Measurements from ENCODE around the gene GARIN5A. TPM values are rescaled to one million over a fixed set of nuclear protein-coding genes. Genes with fewer than 3 reads are reported as not detected.
"Not testable (repeated sequence)": the region's sequence is repeated elsewhere in the genome, so short reads cannot be mapped to it uniquely, and the experiment has no call there.

The GARIN5A gene
- total RNA-seq, 8 experiments from 2014 or later: 0.46 to 6.9 (median 1.9) TPM

- no peak overlapping the region for H3K27ac ChIP-seq
- H3K4me3 ChIP-seq: no peak overlapping the region
- in situ Hi-C loops (cut with MboI; ENCODE audit: low pct_unique_long_range_greater_than_20kb in 2 of 9, low sequenced_read_pairs in 9 of 9, unreplicated experiment in 9 of 9): no loop called here
- WGBS, 10 experiments: 40 to 100% (median 73%) methylated on average over 1 to 6 of the region's 19 CpGs; no CpG with 5 or more reads in 5 of the 10 experiments
- H3K4me1 ChIP-seq (replicated peaks in 1 of 2): peaks cover 5 to 9% of the 10 kb centered on the region in 2 donors
- ATAC-seq (replicated peaks in 6 of 8): no peak
These were observed 2.5 kb upstream of the GARIN5A start for GRCh38 chr19:50478901-50479715.

DNA sequence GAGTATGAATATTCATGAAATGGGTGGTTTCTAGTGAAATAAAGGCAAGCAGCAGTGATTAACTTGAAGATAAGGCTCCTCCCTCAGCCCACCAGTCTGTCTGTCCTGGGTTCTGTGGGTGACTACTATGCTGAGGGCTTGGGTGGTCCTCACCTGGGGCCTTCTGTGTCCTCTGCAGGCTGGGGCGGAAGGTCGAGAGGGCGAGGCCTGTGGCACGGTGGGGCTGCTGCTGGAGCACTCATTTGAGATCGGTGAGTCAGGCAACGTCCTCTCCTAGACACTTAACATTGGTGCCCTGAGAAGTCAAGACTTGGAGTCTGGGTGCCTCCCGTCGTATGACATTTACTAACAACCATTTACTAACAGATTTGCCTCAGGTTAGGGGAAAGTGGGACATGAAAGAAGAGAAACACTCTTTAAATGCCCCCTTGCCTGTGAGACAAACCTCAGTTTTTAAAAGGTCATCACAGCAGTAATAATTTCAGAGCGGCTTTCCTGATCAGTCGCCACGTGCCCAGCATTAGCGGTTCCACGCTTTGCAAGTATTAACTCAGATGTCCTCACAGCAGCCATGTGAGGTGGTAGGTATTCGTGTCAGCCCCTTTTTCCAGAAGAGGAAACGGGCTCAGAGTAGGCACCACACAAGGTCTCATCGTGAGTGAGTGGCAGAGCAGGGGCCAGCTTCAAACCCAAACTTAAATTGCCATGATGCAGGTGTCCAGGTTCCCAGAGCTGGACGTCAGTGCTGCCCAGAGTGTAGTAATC lies 1.3 kb upstream of the GARIN5A start:
- peaks cover 5 to 9% of the 10 kb centered on the region in 2 donors for H3K4me1 ChIP-seq (replicated peaks in 1 of 2)
- no peak overlapping the region for H3K27ac ChIP-seq
- H3K4me3 ChIP-seq: no peak overlapping the region

DNA sequence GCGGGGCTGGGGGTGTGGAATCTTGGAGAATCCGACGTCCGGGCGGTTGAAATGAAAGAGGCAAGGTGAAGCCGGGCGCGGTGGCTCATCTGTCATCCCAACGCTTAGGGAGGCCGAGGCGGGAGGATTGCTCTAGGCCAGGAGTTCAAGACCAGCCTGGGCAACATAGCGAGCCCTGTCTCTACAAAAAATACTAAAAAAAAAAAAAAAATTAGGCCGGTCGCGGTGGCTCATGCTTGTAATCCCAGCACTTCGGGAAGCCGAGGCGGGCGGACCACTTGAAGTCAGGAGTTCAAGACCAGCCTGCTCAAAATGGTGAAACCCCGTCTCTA lies 225 bp upstream of the GARIN5A start:
- in situ Hi-C loops (cut with MboI; ENCODE audit: low pct_unique_long_range_greater_than_20kb in 2 of 9, low sequenced_read_pairs in 9 of 9, unreplicated experiment in 9 of 9): no loop called here
- ATAC-seq (replicated peaks in 6 of 8): no peak
- Histone ChIP-seq H3K4me1 (replicated peaks in 1 of 2) (peaks cover 5 to 9% of the 10 kb centered on the region in 2 donors), H3K27ac (peak overlapping the region in 1 of 2 donors; percentile 91), H3K4me3 (peak overlapping the region; percentile 57 to 97 (median 78))
- 14 to 44% (median 27%) methylated on average over 2 to 14 of the region's 20 CpGs; no CpG with 5 or more reads in 3 of the 10 experiments for WGBS, 10 experiments

More for the DNA sequence above, 1.3 kb upstream of the GARIN5A start:
- 69 to 100% (median 98%) methylated on average over 2 to 17 of the region's 17 CpGs; no CpG with 5 or more reads in 2 of the 10 experiments for WGBS, 10 experiments
- ATAC-seq (replicated peaks in 6 of 8): no peak
- in situ Hi-C loops (cut with MboI; ENCODE audit: low pct_unique_long_range_greater_than_20kb in 2 of 9, low sequenced_read_pairs in 9 of 9, unreplicated experiment in 9 of 9): no loop called here

DNA sequence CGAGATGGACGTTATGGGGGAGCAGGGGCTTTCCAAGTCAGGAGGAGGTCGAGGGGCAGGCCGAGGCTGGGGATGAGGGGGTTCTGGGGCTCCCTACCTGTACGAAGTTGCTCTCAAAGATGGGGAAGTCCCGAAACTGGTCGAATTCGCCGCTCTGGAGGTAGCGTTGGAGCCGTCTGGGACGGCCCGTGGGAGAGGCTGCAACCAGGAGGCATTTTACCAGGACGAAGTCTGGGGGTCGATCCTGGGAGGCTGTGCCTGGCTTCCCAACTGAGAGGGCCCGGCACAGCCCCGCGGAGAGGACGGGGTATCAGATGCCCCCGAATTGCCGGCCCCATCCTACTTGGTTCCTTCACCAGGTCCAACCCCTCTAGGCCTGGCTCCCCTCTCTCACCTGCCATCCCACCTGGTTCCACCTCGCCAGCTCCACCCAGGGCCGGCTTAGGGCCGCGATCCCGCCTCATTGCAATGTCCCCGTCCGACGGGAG lies 868 bp downstream of the GARIN5A start:
- ATAC-seq (replicated peaks in 6 of 8): no peak
- 28 to 80% (median 55%) methylated on average over 1 to 5 of the region's 29 CpGs; no CpG with 5 or more reads in 4 of the 10 experiments for WGBS, 10 experiments

GRCh38 chr19:50475101-50475568 lies 1.5 kb downstream of the GARIN5A start:
- peaks cover 5 to 9% of the 10 kb centered on the region in 2 donors for H3K4me1 ChIP-seq (replicated peaks in 1 of 2)
- 50 to 71% (median 71%) methylated on average over 2 to 4 of the region's 12 CpGs; no CpG with 5 or more reads in 7 of the 10 experiments for WGBS, 10 experiments
- H3K4me3 ChIP-seq: no peak overlapping the region
- in situ Hi-C loops (cut with MboI; ENCODE audit: low pct_unique_long_range_greater_than_20kb in 2 of 9, low sequenced_read_pairs in 9 of 9, unreplicated experiment in 9 of 9): no loop called here
- no peak for ATAC-seq (replicated peaks in 6 of 8)
- H3K27ac ChIP-seq: no peak overlapping the region

More for the DNA sequence above, 868 bp downstream of the GARIN5A start:
- no peak overlapping the region for H3K4me3 ChIP-seq
- in situ Hi-C loops (cut with MboI; ENCODE audit: low pct_unique_long_range_greater_than_20kb in 2 of 9, low sequenced_read_pairs in 9 of 9, unreplicated experiment in 9 of 9): no loop called here
- no peak overlapping the region for H3K27ac ChIP-seq
- H3K4me1 ChIP-seq (replicated peaks in 1 of 2): peaks cover 5 to 9% of the 10 kb centered on the region in 2 donors

GRCh38 chr19:50473336-50473735 lies 3.3 kb downstream of the GARIN5A start:
- in situ Hi-C loops (cut with MboI; ENCODE audit: low pct_unique_long_range_greater_than_20kb in 2 of 9, low sequenced_read_pairs in 9 of 9, unreplicated experiment in 9 of 9): loop anchor here in 2 of 9 experiments (25.0 kb wide), 1 partner anchor 111 kb away; the partner anchor contains the start of gene NAPSA (in 2 of the 2)
- ATAC-seq (replicated peaks in 6 of 8); H3K4me3 ChIP-seq; H3K4me1 ChIP-seq (replicated peaks in 1 of 2); H3K27ac ChIP-seq: not testable (repeated sequence)
- WGBS, 10 experiments: 4 to 100% (median 37%) methylated on average over 1 to 3 of the region's 3 CpGs

DNA sequence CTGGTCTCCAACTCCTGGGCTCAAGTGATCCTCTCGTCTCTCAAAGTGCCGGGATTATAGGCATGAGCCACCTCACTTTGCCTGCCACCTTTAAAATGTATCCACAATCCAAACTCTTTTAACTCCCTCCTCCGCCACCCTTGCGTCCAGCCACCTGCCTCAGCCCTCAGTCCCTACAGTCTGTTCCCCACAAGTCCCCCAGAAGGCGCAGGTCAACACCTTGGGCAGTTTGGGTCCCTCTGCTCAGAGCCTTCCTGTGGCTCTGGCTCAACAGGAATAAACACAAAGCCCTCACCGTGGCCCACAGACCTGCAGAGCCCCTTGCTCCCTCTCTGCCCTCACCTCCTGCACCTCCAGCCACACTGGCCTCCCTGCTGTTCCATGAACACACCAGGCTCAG lies 7.8 kb downstream of the GARIN5A start:
- WGBS, 10 experiments: 40 to 100% (median 71%) methylated on average over 1 to 5 of the region's 6 CpGs; no CpG with 5 or more reads in 3 of the 10 experiments
- Histone ChIP-seq H3K4me3 (no peak overlapping the region), H3K27ac (no peak overlapping the region), H3K4me1 (replicated peaks in 1 of 2) (peaks cover 16 to 22% of the 10 kb centered on the region in 2 donors)
- no peak for ATAC-seq (replicated peaks in 6 of 8)
- in situ Hi-C loops (cut with MboI; ENCODE audit: low pct_unique_long_range_greater_than_20kb in 2 of 9, low sequenced_read_pairs in 9 of 9, unreplicated experiment in 9 of 9): loop anchor here in 3 of 9 experiments (10.0 to 25.0 kb wide), 2 partner anchors 104 to 107 kb away; partner anchors contain the start of gene NAPSA (in 3 of the 3)

- 72 to 100% (median 77%) methylated on average over 1 to 8 of the region's 18 CpGs; no CpG with 5 or more reads in 6 of the 10 experiments for WGBS, 10 experiments
- no peak overlapping the region for H3K27ac ChIP-seq
These were observed 9.1 kb downstream of the GARIN5A start for GRCh38 chr19:50467566-50467965.

DNA sequence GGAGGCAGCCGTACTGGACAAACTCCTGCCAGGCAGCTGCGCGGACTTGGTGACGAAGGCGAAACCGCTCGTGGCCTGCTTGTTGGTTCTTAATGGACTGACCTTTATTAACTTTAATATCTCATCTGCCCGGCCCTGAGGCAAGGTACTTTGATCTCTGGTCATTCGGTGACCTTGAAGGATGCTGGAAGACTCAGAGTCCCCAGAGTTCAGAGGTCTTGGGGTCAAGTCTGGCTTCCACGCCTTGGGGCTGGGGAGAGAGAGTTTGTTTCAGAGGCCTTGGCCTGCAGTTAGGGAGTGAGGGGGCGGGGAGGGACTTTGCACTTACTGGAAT lies 10.0 kb downstream of the GARIN5A start:
- Histone ChIP-seq H3K4me1 (replicated peaks in 1 of 2) (peaks cover 16 to 22% of the 10 kb centered on the region in 2 donors), H3K4me3 (no peak overlapping the region), H3K27ac (peak overlapping the region; percentile 53 to 83)
- in situ Hi-C loops (cut with MboI; ENCODE audit: low pct_unique_long_range_greater_than_20kb in 2 of 9, low sequenced_read_pairs in 9 of 9, unreplicated experiment in 9 of 9): loop anchor here in 3 of 9 experiments (10.0 to 25.0 kb wide), 2 partner anchors 102 to 104 kb away; partner anchors contain the start of gene NAPSA (in 3 of the 3)
- 54 to 89% (median 85%) methylated on average over 4 to 7 of the region's 11 CpGs; no CpG with 5 or more reads in 7 of the 10 experiments for WGBS, 10 experiments
- no peak for ATAC-seq (replicated peaks in 6 of 8)

More at GRCh38 chr19:50467566-50467965, 9.1 kb downstream of the GARIN5A start:
- in situ Hi-C loops (cut with MboI; ENCODE audit: low pct_unique_long_range_greater_than_20kb in 2 of 9, low sequenced_read_pairs in 9 of 9, unreplicated experiment in 9 of 9): loop anchor here in 3 of 9 experiments (10.0 to 25.0 kb wide), 2 partner anchors 103 to 105 kb away; partner anchors contain the start of gene NAPSA (in 3 of the 3)
- Histone ChIP-seq H3K4me1 (replicated peaks in 1 of 2) (peaks cover 16 to 22% of the 10 kb centered on the region in 2 donors), H3K4me3 (no peak overlapping the region)
- ATAC-seq (replicated peaks in 6 of 8): no peak

- WGBS, 10 experiments: 15 to 70% (median 30%) methylated on average over 2 to 19 of the region's 29 CpGs; no CpG with 5 or more reads in 3 of the 10 experiments
These were observed 10.5 kb downstream of the GARIN5A start for GRCh38 chr19:50465986-50466705.

DNA sequence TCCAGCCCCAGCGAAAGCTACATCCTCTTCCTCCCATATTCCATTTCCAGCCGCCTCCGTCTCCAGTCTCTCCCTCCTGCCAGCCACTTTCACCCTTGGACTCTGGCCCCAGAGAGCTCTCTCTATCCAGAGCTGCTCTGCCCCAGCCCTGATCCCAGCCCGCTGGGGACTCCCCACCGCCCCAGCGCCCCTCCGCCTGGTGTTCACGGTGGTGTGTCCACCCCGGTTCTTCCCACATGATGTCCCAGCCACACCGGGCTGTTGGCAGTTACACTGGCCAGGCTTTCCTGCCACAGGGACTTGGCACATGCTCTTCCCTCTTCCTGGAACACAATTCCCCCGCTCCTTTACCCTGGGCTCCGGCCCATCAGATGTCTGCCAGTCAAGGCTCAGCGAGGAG lies 11.6 kb downstream of the GARIN5A start:
- no peak for ATAC-seq (replicated peaks in 6 of 8)
- in situ Hi-C loops (cut with MboI; ENCODE audit: low pct_unique_long_range_greater_than_20kb in 2 of 9, low sequenced_read_pairs in 9 of 9, unreplicated experiment in 9 of 9): loop anchor here in 3 of 9 experiments (10.0 to 25.0 kb wide), 2 partner anchors 100 to 103 kb away; partner anchors contain the start of gene NAPSA (in 3 of the 3)
- Histone ChIP-seq H3K4me1 (replicated peaks in 1 of 2) (peaks cover 16 to 22% of the 10 kb centered on the region in 2 donors), H3K4me3 (no peak overlapping the region), H3K27ac (no peak overlapping the region)
- WGBS, 10 experiments: 100% methylated on average over 1 to 3 of the region's 13 CpGs; no CpG with 5 or more reads in 8 of the 10 experiments

More at GRCh38 chr19:50465986-50466705, 10.5 kb downstream of the GARIN5A start:
- peaks cover 16 to 22% of the 10 kb centered on the region in 2 donors for H3K4me1 ChIP-seq (replicated peaks in 1 of 2)
- peak overlapping the region; percentile 53 to 83 for H3K27ac ChIP-seq
- in situ Hi-C loops (cut with MboI; ENCODE audit: low pct_unique_long_range_greater_than_20kb in 2 of 9, low sequenced_read_pairs in 9 of 9, unreplicated experiment in 9 of 9): loop anchor here in 3 of 9 experiments (10.0 to 25.0 kb wide), 2 partner anchors 101 to 104 kb away; partner anchors contain the start of gene NAPSA (in 3 of the 3)
- H3K4me3 ChIP-seq: no peak overlapping the region
- peak; percentile 63 to 90 (median 83) for ATAC-seq (replicated peaks in 6 of 8)

DNA sequence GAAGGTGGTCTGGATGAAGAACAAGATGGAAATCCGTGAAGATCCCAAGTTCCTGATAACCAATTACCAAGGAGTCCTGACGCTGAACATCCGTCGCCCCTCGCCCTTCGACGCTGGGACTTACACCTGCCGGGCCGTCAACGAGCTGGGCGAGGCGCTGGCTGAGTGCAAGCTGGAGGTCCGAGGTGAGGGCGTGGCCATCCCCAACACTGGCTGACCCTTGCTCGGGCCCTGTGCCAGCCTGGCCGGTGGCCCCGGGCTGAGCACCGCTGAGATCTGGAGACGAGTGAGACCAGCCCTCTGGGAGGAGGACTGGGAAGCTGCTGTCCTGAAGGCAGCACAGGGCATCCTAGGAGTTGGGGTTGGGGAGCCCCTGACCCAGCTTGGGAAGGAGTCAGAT lies 12.3 kb downstream of the GARIN5A start:
- WGBS, 10 experiments: 48 to 84% (median 81%) methylated on average over 5 to 10 of the region's 19 CpGs; no CpG with 5 or more reads in 5 of the 10 experiments
- H3K4me1 ChIP-seq (replicated peaks in 1 of 2): peaks cover 16 to 22% of the 10 kb centered on the region in 2 donors
- H3K27ac ChIP-seq: no peak overlapping the region
- H3K4me3 ChIP-seq: no peak overlapping the region
- no peak for ATAC-seq (replicated peaks in 6 of 8)
- in situ Hi-C loops (cut with MboI; ENCODE audit: low pct_unique_long_range_greater_than_20kb in 2 of 9, low sequenced_read_pairs in 9 of 9, unreplicated experiment in 9 of 9): loop anchor here in 3 of 9 experiments (10.0 to 25.0 kb wide), 2 partner anchors 100 to 102 kb away; partner anchors contain the start of gene NAPSA (in 3 of the 3)
